Kidney (tissue), 14 donors: ENCODE data around the gene GPRIN3. TPM values are rescaled to one million over a fixed set of nuclear protein-coding genes. Genes with fewer than 3 reads are reported as not detected.

Experiments
- DNase-seq, 5 donors: peaks; one replicate each; pipeline ENCODE4 v3.0.0-alpha.2; 2013 to 2020
- FAIRE-seq: peaks from 2 replicates; lab custom pipeline; 2012; peaks lifted over from hg19 to GRCh38; lab: Jason Lieb, UNC
- H3K27ac ChIP-seq, 2 donors: one replicate each; pipeline ENCODE4 v1.7.0; 2013; ENCODE audit warnings: low read depth in 2 of 2, low read length in 2 of 2, inconsistent platforms in 1 of 2
- H3K27me3 ChIP-seq: one replicate; pipeline ENCODE4 v1.7.1; 2013; ENCODE audit warnings: low read length, inconsistent platforms; ENCODE audit not compliant: control insufficient read depth, insufficient read depth
- H3K36me3 ChIP-seq, 3 donors: one replicate each; pipeline versions ENCODE4 v1.7.0 to v1.7.1; 2013; ENCODE audit warnings: low read length in 3 of 3, control low read depth in 1 of 3, inconsistent platforms in 1 of 3; ENCODE audit not compliant: insufficient read depth in 3 of 3, control insufficient read depth in 2 of 3
- H3K4me1 ChIP-seq, 3 donors: one replicate each; pipeline versions ENCODE4 v1.7.0 to v1.7.1; 2013; ENCODE audit warnings: low read length in 3 of 3, inconsistent platforms in 1 of 3, low read depth in 1 of 3; ENCODE audit not compliant: control insufficient read depth in 2 of 3, insufficient read depth in 2 of 3
- H3K4me3 ChIP-seq, 3 donors: one replicate each; pipeline versions ENCODE4 v1.7.0 to v1.8.1; 2013; ENCODE audit warnings: low read length in 3 of 3, control low read depth in 1 of 3, inconsistent platforms in 1 of 3
- H3K9ac ChIP-seq, 3 donors: one replicate each; pipeline versions ENCODE4 v1.7.0 to v1.7.1; 2013; ENCODE audit warnings: low read length in 3 of 3, control low read depth in 1 of 3, inconsistent platforms in 1 of 3
- H3K9me3 ChIP-seq, 3 donors: one replicate each; pipeline versions ENCODE4 v1.7.0 to v1.7.1; 2013; ENCODE audit warnings: low read length in 3 of 3, control low read depth in 1 of 3, inconsistent platforms in 1 of 3; ENCODE audit not compliant: control insufficient read depth in 2 of 3, insufficient read depth in 1 of 3
- CTCF ChIP-seq: IDR thresholded peaks from 3 replicates; pipeline ENCODE4 v1.5.1; 2012; ENCODE audit warnings: mild to moderate bottlenecking, moderate library complexity, borderline replicate concordance; ENCODE audit not compliant: insufficient read depth; ENCODE audit errors: extremely low read depth
- intact Hi-C: fragments of 100-400 bp; cut with DNase I; formaldehyde crosslinking; loops from one replicate; pipeline ENCODE4 v1.11.1; 2022
- polyA plus RNA-seq: library from polyadenylated mRNA; stranded (reverse); fragments of 350-450 nt; fragmentation: Illumina TruSeq; extraction: RNeasy Lipid Tissue Mini Kit (QIAGEN cat#74804); gene quantifications from one replicate; pipeline ENCODE4 v1.2.3, GENCODE V29; 2014; ENCODE audit warnings: low read depth, low replicate concordance; ENCODE audit not compliant: insufficient read depth
- total RNA-seq: library from RNA; stranded (reverse); fragmentation: NEBNext Ultra II Directional; extraction: Animal tissue kit (Norgen Biotek cat#: 25700); gene quantifications from one replicate; pipeline ENCODE4 v1.2.1, GENCODE V29; 2021
- donor health status: control.
- donor health status: control.
- donor health status: control.
- donor health status: control.
- donor health status: control.
- donor health status: DM: yes; HTN: yes; CAD: no.
- donor health status: Normal renal cell carcinoma (clear cell type).

Gene GPRIN3
- total and polyA plus RNA-seq, 2 donors from 2014 or later: 2.2 to 15.2 TPM

GRCh38 chr4:89336818-89337420 is 29.3 kb upstream of the GPRIN3 start:
- Histone ChIP-seq H3K27me3 (no peaks in the 10 kb centered on the region), H3K27ac (no peak overlapping the region), H3K4me3 (no peak overlapping the region), H3K9me3 (no peaks in the 10 kb centered on the region), H3K9ac (no peak overlapping the region), H3K4me1 (no peaks in the 10 kb centered on the region), H3K36me3 (no peaks in the 10 kb centered on the region)
- DNase-seq: no peak
- intact Hi-C loops: no loop called here
- FAIRE-seq: no peak
- no peak for TF ChIP-seq CTCF

DNA sequence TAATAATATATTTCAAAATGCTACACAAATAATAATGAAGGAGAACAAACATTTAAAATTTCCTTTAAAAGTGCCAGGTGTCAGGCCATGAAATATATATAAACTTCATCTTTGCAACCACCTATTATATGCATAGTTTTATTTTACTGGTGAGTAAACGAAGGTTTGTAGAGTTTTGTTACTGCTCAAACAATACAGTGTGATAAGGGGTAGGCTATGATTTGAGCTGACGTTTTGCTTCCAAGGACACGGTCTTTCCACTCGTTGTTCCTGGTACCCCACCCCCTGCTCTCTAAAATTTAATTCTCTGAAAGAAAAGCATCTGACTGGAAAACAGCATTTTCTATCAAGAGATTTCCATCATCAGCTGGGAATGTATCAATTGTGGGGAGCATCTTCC is 27.2 kb upstream of the GPRIN3 start:
- Histone ChIP-seq H3K4me3 (no peak overlapping the region), H3K9ac (no peak overlapping the region), H3K4me1 (no peaks in the 10 kb centered on the region), H3K36me3 (no peaks in the 10 kb centered on the region), H3K9me3 (no peaks in the 10 kb centered on the region), H3K27me3 (no peaks in the 10 kb centered on the region), H3K27ac (no peak overlapping the region)
- intact Hi-C loops: no loop called here
- no peak for DNase-seq
- no peak for FAIRE-seq
- no peak for TF ChIP-seq CTCF

- Histone ChIP-seq H3K9ac (no peak overlapping the region), H3K4me3 (no peak overlapping the region), H3K27ac (no peak overlapping the region), H3K36me3 (no peaks in the 10 kb centered on the region), H3K9me3 (no peaks in the 10 kb centered on the region), H3K27me3 (no peaks in the 10 kb centered on the region), H3K4me1 (no peaks in the 10 kb centered on the region)
- no peak for FAIRE-seq
- intact Hi-C loops: no loop called here
- no peak for TF ChIP-seq CTCF
- no peak for DNase-seq
Observed at GRCh38 chr4:89334311-89334710, 26.7 kb upstream of the GPRIN3 start.
